HepG2 (cell line): ENCODE results near the gene VSNL1. TPM values are rescaled to one million over a fixed set of nuclear protein-coding genes. Genes with fewer than 3 reads are reported as not detected.

ENCODE experiments used
- ARID5B ChIP-seq: IDR thresholded peaks from 2 replicates; pipeline ENCODE4 v1.4.0; 2020; ENCODE audit warnings: mild to moderate bottlenecking, missing genetic modification reagents
- BCL6 ChIP-seq: IDR thresholded peaks from 2 replicates; pipeline ENCODE4 v1.6.1; 2016; ENCODE audit warnings: missing genetic modification reagents, missing compliant biosample characterization
- DMAP1 ChIP-seq: IDR thresholded peaks from 2 replicates; pipeline ENCODE4 v1.6.1; 2016
- EP300 ChIP-seq, 3 experiments: sonication (generic) in 1 of 3; formaldehyde crosslinking in 1 of 3; IDR thresholded peaks; 2 replicates each; pipeline versions ENCODE4 v1.5.1 to v1.6.1; 2011 to 2020; ENCODE audit warnings: low read depth in 2 of 3, low read length in 2 of 3, borderline replicate concordance in 1 of 3, improper control_type of control experiment in 1 of 3, mild to moderate bottlenecking in 1 of 3, missing genetic modification reagents in 1 of 3, moderate library complexity in 1 of 3
- ERF ChIP-seq: IDR thresholded peaks from 2 replicates; pipeline ENCODE4 v1.6.1; 2018; ENCODE audit warnings: missing biosample characterization, missing genetic modification reagents
- FOXO4 ChIP-seq: sonication (generic); formaldehyde crosslinking; conservative IDR thresholded peaks from 2 replicates; pipeline ENCODE4 v1.8.1; 2023; ENCODE audit warnings: missing genetic modification reagents
- GATAD2A ChIP-seq: IDR thresholded peaks from 2 replicates; pipeline ENCODE4 v1.6.1; 2016
- HMG20B ChIP-seq: conservative IDR thresholded peaks from 2 replicates; pipeline ENCODE4 v1.6.1; 2016; ENCODE audit warnings: missing genetic modification reagents, missing compliant biosample characterization
- IRF2 ChIP-seq: IDR thresholded peaks from 2 replicates; pipeline ENCODE4 v1.6.1; 2018; ENCODE audit warnings: missing genetic modification reagents, missing compliant biosample characterization
- ISL2 ChIP-seq: sonication (generic); formaldehyde crosslinking; IDR thresholded peaks from 2 replicates; pipeline ENCODE4 v1.5.0; 2020; ENCODE audit warnings: missing genetic modification reagents
- KMT2B ChIP-seq: IDR thresholded peaks from 2 replicates; pipeline ENCODE4 v1.6.1; 2016; ENCODE audit warnings: missing genetic modification reagents, missing compliant biosample characterization
- MED13 ChIP-seq: sonication (generic); formaldehyde crosslinking; IDR thresholded peaks from 2 replicates; pipeline ENCODE4 v1.5.0; 2020; ENCODE audit warnings: missing genetic modification reagents
- NR2F1 ChIP-seq, 2 experiments: fragments of 450-650 bp in 1 of 2; formaldehyde crosslinking in 1 of 2; IDR thresholded peaks; 2 replicates each; pipeline versions ENCODE4 v1.5.0 to v1.6.1; 2016 to 2020; ENCODE audit warnings: mild to moderate bottlenecking in 1 of 2, missing compliant biosample characterization in 1 of 2, missing genetic modification reagents in 1 of 2, moderate library complexity in 1 of 2
- RXRA ChIP-seq: sonication (generic); formaldehyde crosslinking; IDR thresholded peaks from 2 replicates; pipeline ENCODE4 v1.5.1; 2020; ENCODE audit warnings: missing genetic modification reagents
- SAP130 ChIP-seq: IDR thresholded peaks from 2 replicates; pipeline ENCODE4 v1.6.1; 2016; ENCODE audit warnings: low read depth
- SP5 ChIP-seq: IDR thresholded peaks from 2 replicates; pipeline ENCODE4 v1.6.1; 2016; ENCODE audit warnings: low read depth, borderline replicate concordance
- ZBTB20 ChIP-seq: sonication (generic); formaldehyde crosslinking; IDR thresholded peaks from 2 replicates; pipeline ENCODE4 v1.8.1; 2023; ENCODE audit warnings: missing genetic modification reagents, low read depth, mild to moderate bottlenecking, borderline replicate concordance
- ZNF331 ChIP-seq: sonication (generic); formaldehyde crosslinking; IDR thresholded peaks from 2 replicates; pipeline ENCODE4 v1.4.0; 2020; ENCODE audit warnings: missing genetic modification reagents
- ZNF761 ChIP-seq: sonication (generic); formaldehyde crosslinking; conservative IDR thresholded peaks from 2 replicates; pipeline ENCODE4 v1.4.0; 2020; ENCODE audit warnings: mild to moderate bottlenecking, missing genetic modification reagents
- polyA plus RNA-seq, 8 experiments: library from polyadenylated mRNA; depleted of rRNA in 3 of 8; stranded (reverse) in 7 of 8; unstranded in 1 of 8; fragments of >200 nt; fragmentation: Illumina TruSeq in 4 of 8; extraction: Trizol in 4 of 8; gene quantifications; 2 replicates each; pipeline versions ENCODE4 v1.2.1 to v1.2.3, GENCODE V29; 2011 to 2016; ENCODE audit warnings: low read depth in 4 of 8, missing spikeins in 1 of 8, mixed read lengths in 1 of 8; ENCODE audit not compliant: insufficient read depth in 1 of 8
- total RNA-seq, 5 experiments: library from RNA; depleted of rRNA; stranded (reverse); fragments of >200 nt; fragmentation: Illumina TruSeq; extraction: Trizol; gene quantifications; 2 replicates each; pipeline ENCODE4 v1.2.3, GENCODE V29; 2016; ENCODE audit warnings: low read depth in 1 of 5
- TF ChIP-seq, protein P1 (sequence below), 2 experiments: sonication (generic) in 1 of 2; formaldehyde crosslinking in 1 of 2; IDR thresholded peaks; 2 replicates each; pipeline versions ENCODE4 v1.4.0 to v1.6.1; 2018 to 2020; ENCODE audit warnings: missing genetic modification reagents in 2 of 2, borderline replicate concordance in 1 of 2, low read depth in 1 of 2, mild to moderate bottlenecking in 1 of 2, missing biosample characterization in 1 of 2
- TF ChIP-seq, protein P2 (sequence below): IDR thresholded peaks from 2 replicates; pipeline ENCODE4 v1.6.1; 2016; ENCODE audit warnings: low read depth, borderline replicate concordance

The VSNL1 gene
- total and polyA plus RNA-seq, 2 of the 13 experiments (the other 11 are each of a cell fraction or from before 2014, with no cell fraction given), result 63.2 to 95.9 TPM

DNA sequence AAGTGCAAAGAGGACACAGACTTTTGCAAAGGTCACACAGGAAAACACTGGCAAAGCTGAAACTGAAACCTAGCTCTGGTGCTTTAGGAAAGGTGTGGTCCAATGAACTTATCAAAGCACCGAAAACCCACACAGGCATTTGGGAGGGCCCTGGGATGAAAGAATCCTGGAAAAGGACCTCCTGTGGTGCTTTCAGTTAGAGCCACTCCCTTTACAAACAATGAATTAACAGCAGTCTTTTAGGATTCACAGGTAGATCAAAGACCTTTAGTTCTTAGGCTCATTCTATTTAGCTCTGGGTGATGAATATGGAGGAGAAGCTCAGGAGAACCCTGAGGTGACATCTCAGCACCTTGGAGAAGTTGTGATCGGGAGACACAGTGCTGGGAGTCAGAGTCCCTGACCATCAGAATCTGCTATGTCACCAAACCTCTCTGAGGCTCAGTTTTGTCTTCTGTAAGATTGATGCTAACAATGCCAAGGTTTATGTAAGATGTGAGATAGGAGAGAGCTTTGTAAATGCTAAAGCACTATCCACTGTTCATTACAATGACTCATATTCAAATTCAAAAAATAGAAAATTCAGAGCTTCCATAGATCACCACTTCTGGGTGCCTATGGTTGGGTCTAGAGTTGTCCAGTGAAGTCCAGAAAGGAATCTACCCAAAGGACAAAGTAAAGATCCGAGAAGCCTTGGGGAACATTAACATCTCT is 39.3 kb downstream of the VSNL1 start (continued):
- TF ChIP-seq, protein P1, sequence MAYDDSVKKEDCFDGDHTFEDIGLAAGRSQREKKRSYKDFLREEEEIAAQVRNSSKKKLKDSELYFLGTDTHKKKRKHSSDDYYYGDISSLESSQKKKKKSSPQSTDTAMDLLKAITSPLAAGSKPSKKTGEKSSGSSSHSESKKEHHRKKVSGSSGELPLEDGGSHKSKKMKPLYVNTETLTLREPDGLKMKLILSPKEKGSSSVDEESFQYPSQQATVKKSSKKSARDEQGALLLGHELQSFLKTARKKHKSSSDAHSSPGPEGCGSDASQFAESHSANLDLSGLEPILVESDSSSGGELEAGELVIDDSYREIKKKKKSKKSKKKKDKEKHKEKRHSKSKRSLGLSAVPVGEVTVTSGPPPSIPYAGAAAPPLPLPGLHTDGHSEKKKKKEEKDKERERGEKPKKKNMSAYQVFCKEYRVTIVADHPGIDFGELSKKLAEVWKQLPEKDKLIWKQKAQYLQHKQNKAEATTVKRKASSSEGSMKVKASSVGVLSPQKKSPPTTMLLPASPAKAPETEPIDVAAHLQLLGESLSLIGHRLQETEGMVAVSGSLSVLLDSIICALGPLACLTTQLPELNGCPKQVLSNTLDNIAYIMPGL (CRISPR knock-in tag; IDR thresholded peaks at IDR 0.05; ENCODE audit: borderline replicate concordance in 1 of 2, low read depth in 1 of 2), result 0 out of 4 replicates have a peak, but pooled peaks of 1 of the 2 experiments have one; percentile 7
- TF ChIP-seq ISL2, result peak; percentile 61; the same call in 1 of the 2 replicates
- TF ChIP-seq ARID5B (CRISPR knock-in tag), result peak; percentile 66
- TF ChIP-seq, protein P2, sequence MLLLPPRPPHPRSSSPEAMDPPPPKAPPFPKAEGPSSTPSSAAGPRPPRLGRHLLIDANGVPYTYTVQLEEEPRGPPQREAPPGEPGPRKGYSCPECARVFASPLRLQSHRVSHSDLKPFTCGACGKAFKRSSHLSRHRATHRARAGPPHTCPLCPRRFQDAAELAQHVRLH (CRISPR knock-in tag), result peak; percentile 49; the same call in 1 of the 2 replicates
- peak; percentile 34; the same call in 1 of the 2 replicates for TF ChIP-seq ZNF331 (CRISPR knock-in tag)
- 0 out of 2 replicates have a peak, but pooled peaks have one; percentile 22 for TF ChIP-seq SAP130 (CRISPR knock-in tag)
- TF ChIP-seq ZNF761 (CRISPR knock-in tag), result no peak
- TF ChIP-seq DMAP1 (CRISPR knock-in tag), result 0 out of 2 replicates have a peak, but pooled peaks have one; percentile 18
- no peak for TF ChIP-seq KMT2B
- TF ChIP-seq IRF2 (CRISPR knock-in tag), result no peak
- peak in 1 of 2 experiments; percentile 59; a peak in 2 of 4 replicates for TF ChIP-seq EP300 (IDR thresholded peaks at IDR 0.05; ENCODE audit: low read depth in 2 of 2, low read length in 2 of 2)
- TF ChIP-seq EP300 (CRISPR knock-in tag; IDR thresholded peaks at IDR 0.05; ENCODE audit: borderline replicate concordance), result peak; percentile 88
- TF ChIP-seq ZBTB20 (CRISPR knock-in tag), result no peak
- TF ChIP-seq ERF (CRISPR knock-in tag), result 0 out of 2 replicates have a peak, but pooled peaks have one; percentile 21
- TF ChIP-seq BCL6 (CRISPR knock-in tag), result peak; percentile 73
- TF ChIP-seq MED13, result no peak
- TF ChIP-seq NR2F1 (CRISPR knock-in tag; IDR thresholded peaks at IDR 0.05), result no peak
- 0 out of 2 replicates have a peak, but pooled peaks have one; percentile 24 for TF ChIP-seq GATAD2A (CRISPR knock-in tag)
- peak; percentile 16; the same call in 1 of the 2 replicates for TF ChIP-seq RXRA (CRISPR knock-in tag)
- TF ChIP-seq SP5, result peak; percentile 78
- TF ChIP-seq FOXO4, result no peak
- TF ChIP-seq HMG20B (CRISPR knock-in tag), result 0 out of 2 replicates have a peak, but pooled peaks have one; percentile 18
